H1 (cell line): ENCODE measurements around the gene HP1BP3. TPM values are rescaled to one million over a fixed set of nuclear protein-coding genes. Genes with fewer than 3 reads are reported as not detected.

Experiments used
- CTCF ChIA-PET: fragments of 300-600 bp; sonication (Branson Sonifier 250); formaldehyde crosslinking; loops from one replicate; lab custom pipeline; 2021; ENCODE audit not compliant: partially characterized antibody; lab: Charles Lee
- POLR2A ChIA-PET: fragments of 300-600 bp; sonication (Branson Sonifier 250); formaldehyde crosslinking; loops from one replicate; lab custom pipeline; 2021; ENCODE audit warnings: inconsistent platforms; ENCODE audit not compliant: partially characterized antibody; lab: Charles Lee
- DNase-seq, 2 experiments: peaks; one replicate each; pipeline versions ENCODE4 v3.0.0 to v3.0.0-alpha.2; 2010 to 2022; ENCODE audit warnings: low spot score in 2 of 2, low read depth in 1 of 2, mixed read lengths in 1 of 2
- FAIRE-seq: peaks from 2 replicates; lab custom pipeline; 2011; peaks lifted over from hg19 to GRCh38; lab: Jason Lieb, UNC
- H2AFZ ChIP-seq: 2 replicates; pipeline ENCODE4 v1.8.1; 2012; ENCODE audit warnings: low read length, inconsistent platforms
- H2AK5ac ChIP-seq: 2 replicates; pipeline ENCODE4 v1.6.1; 2013; ENCODE audit warnings: low read depth, low read length
- H2BK120ac ChIP-seq: replicated peaks from 2 replicates; pipeline ENCODE3; 2013; ENCODE audit warnings: low read depth, low read length, inconsistent platforms
- H2BK12ac ChIP-seq: 2 replicates; pipeline ENCODE4 v1.6.1; 2013; ENCODE audit warnings: low read depth, low read length
- H2BK15ac ChIP-seq: 2 replicates; pipeline ENCODE4 v1.6.1; 2013; ENCODE audit warnings: low read length
- H2BK20ac ChIP-seq: 2 replicates; pipeline ENCODE4 v1.6.1; 2013; ENCODE audit warnings: low read length
- H2BK5ac ChIP-seq: 2 replicates; pipeline ENCODE4 v1.6.1; 2013; ENCODE audit warnings: low read depth, low read length
- H3K14ac ChIP-seq: 2 replicates; pipeline ENCODE4 v1.6.1; 2013; ENCODE audit warnings: inconsistent platforms; ENCODE audit not compliant: insufficient read length
- H3K18ac ChIP-seq: 2 replicates; pipeline ENCODE4 v1.6.1; 2013; ENCODE audit warnings: low read length; ENCODE audit errors: extremely low read depth
- H3K23ac ChIP-seq: 2 replicates; pipeline ENCODE4 v1.6.1; 2013; ENCODE audit warnings: inconsistent platforms; ENCODE audit not compliant: insufficient read length
- H3K23me2 ChIP-seq: 2 replicates; pipeline ENCODE4 v1.6.1; 2013; ENCODE audit warnings: low read depth, low read length
- H3K27ac ChIP-seq: 2 replicates; pipeline ENCODE4 v1.6.1; 2011; ENCODE audit warnings: low read depth, low read length, inconsistent platforms
- H3K27me3 ChIP-seq, 4 experiments: replicated peaks in 1 of 4; 1 replicate in 1 of 4; 2 replicates in 3 of 4; pipeline versions ENCODE4 v1.6.1 to v1.8.1; 2011 to 2013; ENCODE audit warnings: low read length in 3 of 4, mild to moderate bottlenecking in 3 of 4, inconsistent platforms in 2 of 4, mixed read lengths in 2 of 4, moderate library complexity in 1 of 4; ENCODE audit not compliant: control insufficient read depth in 3 of 4, insufficient read depth in 3 of 4; ENCODE audit errors: extremely low read depth in 1 of 4
- H3K36me3 ChIP-seq, 4 experiments: 2 replicates each; pipeline versions ENCODE4 v1.6.1 to v1.8.1; 2011 to 2013; ENCODE audit warnings: mild to moderate bottlenecking in 4 of 4, low read length in 3 of 4, moderate library complexity in 2 of 4, control low read depth in 1 of 4, inconsistent platforms in 1 of 4; ENCODE audit not compliant: insufficient read depth in 4 of 4, control insufficient read depth in 2 of 4
- H3K4ac ChIP-seq: replicated peaks from 2 replicates; pipeline ENCODE3; 2013; ENCODE audit warnings: low read length, low read depth, mixed read lengths, inconsistent platforms; ENCODE audit not compliant: insufficient read length
- H3K4me1 ChIP-seq, 4 experiments: replicated peaks in 1 of 4; 1 replicate in 1 of 4; 2 replicates in 3 of 4; pipeline versions ENCODE4 v1.6.1 to v1.8.1; 2011 to 2013; ENCODE audit warnings: low read length in 3 of 4, inconsistent platforms in 2 of 4, mixed read lengths in 1 of 4; ENCODE audit not compliant: insufficient read depth in 4 of 4, control insufficient read depth in 3 of 4
- H3K4me2 ChIP-seq, 2 experiments: 2 replicates each; pipeline versions ENCODE4 v1.6.1 to v1.8.1; 2011 to 2013; ENCODE audit warnings: low read depth in 2 of 2, low read length in 2 of 2, control low read depth in 1 of 2, inconsistent platforms in 1 of 2, mild to moderate bottlenecking in 1 of 2; ENCODE audit not compliant: insufficient read depth in 1 of 2
- H3K4me3 ChIP-seq, 4 experiments: fragments of 200-600, 300-600 bp in 1 of 4; sonication (generic), shearing (Covaris generic), sonication (Bioruptor Twin) in 1 of 4; 2 replicates each; pipeline versions ENCODE4 v1.5.1 to v1.8.1; 2011 to 2016; ENCODE audit warnings: low read length in 4 of 4, low read depth in 3 of 4, control low read depth in 2 of 4, inconsistent platforms in 2 of 4, mild to moderate bottlenecking in 2 of 4, mixed read lengths in 1 of 4, moderate library complexity in 1 of 4; ENCODE audit not compliant: insufficient read depth in 2 of 4; ENCODE audit errors: extremely low read depth in 1 of 4
- H3K56ac ChIP-seq: replicated peaks from 2 replicates; pipeline ENCODE3; 2013; ENCODE audit warnings: low read depth, mild to moderate bottlenecking, mixed read lengths, low read length, inconsistent platforms; ENCODE audit not compliant: insufficient read length
- H3K79me1 ChIP-seq: 2 replicates; pipeline ENCODE4 v1.6.1; 2013; ENCODE audit warnings: low read depth, low read length, control low read depth
- H3K79me2 ChIP-seq, 2 experiments: 2 replicates each; pipeline versions ENCODE4 v1.6.1 to v1.8.1; 2012 to 2013; ENCODE audit warnings: low read length in 2 of 2, mild to moderate bottlenecking in 2 of 2, inconsistent platforms in 1 of 2; ENCODE audit not compliant: insufficient read depth in 2 of 2, control insufficient read depth in 1 of 2
- H3K9ac ChIP-seq, 4 experiments: replicated peaks in 1 of 4; 1 replicate in 1 of 4; 2 replicates in 3 of 4; pipeline versions ENCODE4 v1.6.1 to v1.8.1; 2011 to 2013; ENCODE audit warnings: low read depth in 3 of 4, low read length in 3 of 4, control low read depth in 2 of 4, mild to moderate bottlenecking in 2 of 4, moderate library complexity in 2 of 4, inconsistent platforms in 1 of 4; ENCODE audit errors: extremely low read depth in 1 of 4
- H3K9me3 ChIP-seq, 2 experiments: 2 replicates each; pipeline versions ENCODE4 v1.6.1 to v1.8.1; 2012 to 2013; ENCODE audit warnings: mild to moderate bottlenecking in 2 of 2, moderate library complexity in 2 of 2, control low read depth in 1 of 2, inconsistent platforms in 1 of 2, low read depth in 1 of 2, low read length in 1 of 2, mixed read lengths in 1 of 2; ENCODE audit not compliant: insufficient read depth in 2 of 2
- H4K20me1 ChIP-seq, 2 experiments: replicated peaks in 1 of 2; 2 replicates each; pipeline versions ENCODE3 to v1.8.1; 2011 to 2013; ENCODE audit warnings: inconsistent platforms in 2 of 2, low read length in 2 of 2, mild to moderate bottlenecking in 1 of 2; ENCODE audit not compliant: insufficient read depth in 2 of 2, control insufficient read depth in 1 of 2
- H4K5ac ChIP-seq: 2 replicates; pipeline ENCODE4 v1.6.1; 2013; ENCODE audit warnings: low read length, low read depth, mixed read lengths, inconsistent platforms; ENCODE audit not compliant: insufficient read length
- H4K8ac ChIP-seq: 2 replicates; pipeline ENCODE4 v1.8.0; 2013; ENCODE audit warnings: mild to moderate bottlenecking, moderate library complexity, low read length, inconsistent platforms; ENCODE audit not compliant: insufficient read depth; ENCODE audit errors: extremely low read depth
- H4K91ac ChIP-seq: replicated peaks from 2 replicates; pipeline ENCODE3; 2013; ENCODE audit warnings: low read length, mixed read lengths, inconsistent platforms; ENCODE audit not compliant: insufficient read length
- ATF3 ChIP-seq: IDR thresholded peaks from 2 replicates; pipeline ENCODE4 v1.6.1; 2011; ENCODE audit warnings: low read depth, mild to moderate bottlenecking, low read length; ENCODE audit not compliant: insufficient read depth
- CEBPB ChIP-seq: IDR thresholded peaks from 2 replicates; pipeline ENCODE4 v1.6.1; 2012; ENCODE audit warnings: low read depth, low read length
- E2F6 ChIP-seq: IDR thresholded peaks from 2 replicates; pipeline ENCODE4 v1.6.1; 2012; ENCODE audit warnings: inconsistent platforms
- HDAC2 ChIP-seq, 2 experiments: fragments of 300-600 bp in 1 of 2; sonication (generic) in 1 of 2; IDR thresholded peaks; 2 replicates each; pipeline ENCODE4 v1.6.1; 2011 to 2012; ENCODE audit warnings: low read depth in 2 of 2, low read length in 2 of 2, mild to moderate bottlenecking in 2 of 2, moderate library complexity in 2 of 2, borderline replicate concordance in 1 of 2, inconsistent platforms in 1 of 2
- KDM1A ChIP-seq: fragments of 200-600, 300-600 bp; sonication (generic); IDR thresholded peaks from 2 replicates; pipeline ENCODE4 v1.7.1; 2016; ENCODE audit warnings: mild to moderate bottlenecking, low read length, borderline replicate concordance
- RAD21 ChIP-seq, 2 experiments: IDR thresholded peaks in 1 of 2; conservative IDR thresholded peaks in 1 of 2; 2 replicates each; pipeline ENCODE4 v1.6.1; 2011; ENCODE audit warnings: low read depth in 2 of 2, low read length in 2 of 2, improper control_type of control experiment in 1 of 2, inconsistent platforms in 1 of 2, mild to moderate bottlenecking in 1 of 2, moderate library complexity in 1 of 2
- RBBP5 ChIP-seq: IDR thresholded peaks from 2 replicates; pipeline ENCODE4 v1.7.1; 2012; ENCODE audit warnings: low read depth, mild to moderate bottlenecking, inconsistent platforms, low read length, moderate library complexity, borderline replicate concordance
- TEAD4 ChIP-seq: IDR thresholded peaks from 2 replicates; pipeline ENCODE4 v1.6.1; 2012; ENCODE audit warnings: low read depth, low read length, inconsistent platforms, mixed read lengths
- WGBS, 2 experiments: shearing (Covaris generic) in 1 of 2; methylation state at CpG; one replicate each; pipeline versions ENCODE4 v1.1.6 to v1.1.7; 2013 to 2015; ENCODE audit warnings: low lambda C conversion rate in 2 of 2, mixed read lengths in 2 of 2, inconsistent platforms in 1 of 2, low coverage in 1 of 2, missing lambda C conversion rate in 1 of 2; ENCODE audit not compliant: insufficient replicate concordance in 2 of 2, insufficient coverage in 1 of 2, insufficient read length in 1 of 2; ENCODE audit errors: extremely low coverage in 1 of 2, missing lambda C conversion rate in 1 of 2; 5-methylcytosine and 5-hydroxymethylcytosine counted together
- polyA plus RNA-seq, 7 experiments: library from polyadenylated mRNA; depleted of rRNA in 3 of 7; stranded (reverse) in 5 of 7; unstranded in 2 of 7; fragments of >200 nt in 5 of 7; fragments of 200-250 nt in 2 of 7; gene quantifications; 1 replicate in 5 of 7; 2 replicates in 1 of 7; 4 replicates in 1 of 7; pipeline versions ENCODE4 v1.2.1 to v1.2.3, GENCODE V29; 2011 to 2013; ENCODE audit warnings: missing spikeins in 2 of 7, mixed read lengths in 2 of 7
- total RNA-seq: library from RNA; stranded (reverse); fragmentation: NEBNext Ultra II Directional; extraction: Animal tissue kit (Norgen Biotek cat#: 25700); gene quantifications from 2 replicates; pipeline ENCODE4 v1.2.1, GENCODE V29; 2021

HP1BP3 gene
- total and polyA plus RNA-seq, 2 of the 8 experiments (the other 6 are each of a cell fraction or from before 2014, with no cell fraction given), result 47.4 to 125 TPM

- Histone ChIP-seq H3K23ac (no peak overlapping the region), H2BK15ac (no peak overlapping the region), H2AFZ (no peak overlapping the region), H3K27ac (no peak overlapping the region), H3K79me1 (no peaks in the 10 kb centered on the region), H2AK5ac (no peak overlapping the region), H3K4me3 (no peak overlapping the region), H2BK20ac (no peak overlapping the region), H3K23me2 (peaks cover 4% of the 10 kb centered on the region; the same call in 1 of the 2 replicates), H3K4ac (no peak overlapping the region), H2BK120ac (no peak overlapping the region), H3K9ac (no peak overlapping the region), H3K27me3 (peaks cover 0 to 22% (median 10%) of the 10 kb centered on the region in 4 experiments; a peak in 6 of 7 replicates), H2BK12ac (peak overlapping the region; percentile 17; the same call in 1 of the 2 replicates), H3K14ac (no peak overlapping the region), H3K79me2 (no peaks in the 10 kb centered on the region), H3K9me3 (no peaks in the 10 kb centered on the region; a peak in 1 of 4 replicates), H3K4me2 (no peak overlapping the region), H2BK5ac (no peak overlapping the region), H4K91ac (no peak overlapping the region), H3K56ac (no peak overlapping the region), H4K8ac (no peak overlapping the region), H4K20me1 (peaks cover 0 to 5% of the 10 kb centered on the region in 2 experiments), H4K5ac (no peak overlapping the region), H3K36me3 (no peaks in the 10 kb centered on the region), H3K18ac (no peak overlapping the region), H3K4me1 (peaks cover 0 to 9% (median under 1%) of the 10 kb centered on the region in 4 experiments; a peak in 5 of 7 replicates)
- WGBS, 2 experiments, result 93% methylated on average over 12 of the region's 12 CpGs; no CpG with 5 or more reads in 1 of the 2 experiments
- no peak for DNase-seq
- ChIA-PET POLR2A (no interaction called here), CTCF (interaction anchor here (0.6 to 8.9 kb wide), 2 partner anchors 23 to 422 kb away, joined by 3 to 82 read pairs; no protein-coding TSS in a partner anchor)
- TF ChIP-seq TEAD4, result no peak
- no peak for TF ChIP-seq RAD21 (IDR thresholded peaks at IDR 0.05 in 1 of 2, conservative IDR thresholded peaks at IDR 0.05 in 1 of 2; ENCODE audit: low read depth in 2 of 2, low read length in 2 of 2)
- TF ChIP-seq HDAC2 (IDR thresholded peaks at IDR 0.05; ENCODE audit: borderline replicate concordance in 1 of 2, low read depth in 2 of 2, low read length in 2 of 2), result no peak
- no peak for TF ChIP-seq ATF3
- TF ChIP-seq E2F6, result no peak
- no peak for TF ChIP-seq KDM1A
- no peak for TF ChIP-seq RBBP5
- no peak for TF ChIP-seq CEBPB
- FAIRE-seq, result no peak
Observed at GRCh38 chr1:20720631-20721091, 66.4 kb downstream of the HP1BP3 start.
